HepG2 (cell line): ENCODE data around the gene RBM6. TPM values are rescaled to one million over a fixed set of nuclear protein-coding genes. Genes with fewer than 3 reads are reported as not detected.
A peak's percentile ranks its signal among the peaks of the same experiment; 100 is the strongest.

ENCODE experiments used
- ATAC-seq: fragments of 200-7000 bp; cut with Tn5 transposase; 3 replicates; pipeline ENCODE4 v1.9.1; 2020; ENCODE audit warnings: mild to moderate bottlenecking, moderate library complexity
- BruUV-seq: library from RNA; stranded (reverse); fragments of 400-500 nt; replicated peaks from 2 replicates; lab custom pipeline; 2021; lab: Mats Ljungman, UMichigan
- CTCF ChIA-PET: fragments of 300-600 bp; formaldehyde crosslinking; extraction: SDS; loops from one replicate; lab custom pipeline; 2021; ENCODE audit warnings: low total read pairs, inconsistent platforms, low intra/inter-chr PET ratio; lab: Yijun Ruan, JAX
- POLR2A ChIA-PET: fragments of 350-600 bp; sonication (Branson Sonifier 250); formaldehyde crosslinking; loops from one replicate; lab custom pipeline; 2020; ENCODE audit warnings: antibody characterized with exemption, inconsistent platforms; lab: Yijun Ruan, JAX
- DNase-seq: peaks from one replicate; pipeline ENCODE4 v3.0.0-alpha.2; 2015; ENCODE audit warnings: low spot score
- FAIRE-seq: peaks from 3 replicates; lab custom pipeline; 2011; peaks lifted over from hg19 to GRCh38; lab: Jason Lieb, UNC
- H2AFZ ChIP-seq: one replicate; pipeline ENCODE4 v1.6.1; 2011; ENCODE audit warnings: low read length, inconsistent platforms
- H3K27ac ChIP-seq: fragments of 300-600 bp; 3 replicates; pipeline ENCODE4 v1.8.0; 2011; ENCODE audit warnings: mixed run types, mild to moderate bottlenecking, mixed read lengths, low read length, inconsistent platforms; ENCODE audit not compliant: insufficient read depth; ENCODE audit errors: extremely low read length
- H3K27me3 ChIP-seq, 2 experiments: fragments of 200-600 bp in 1 of 2; 2 replicates in 1 of 2; 3 replicates in 1 of 2; pipeline versions ENCODE4 v1.6.0 to v1.8.0; 2011; ENCODE audit warnings: low read length in 2 of 2, mild to moderate bottlenecking in 2 of 2, moderate library complexity in 2 of 2, inconsistent platforms in 1 of 2; ENCODE audit not compliant: insufficient read depth in 2 of 2, control insufficient read depth in 1 of 2
- H3K36me3 ChIP-seq, 2 experiments: fragments of 200-600 bp in 1 of 2; replicated peaks in 1 of 2; 2 replicates in 1 of 2; 3 replicates in 1 of 2; pipeline versions ENCODE4 v1.5.1 to v1.8.0; 2011; ENCODE audit warnings: low read length in 2 of 2, inconsistent platforms in 1 of 2; ENCODE audit not compliant: insufficient read depth in 2 of 2, control insufficient read depth in 1 of 2
- H3K4me1 ChIP-seq: 2 replicates; pipeline ENCODE4 v1.5.1; 2012; ENCODE audit warnings: low read length, inconsistent platforms; ENCODE audit not compliant: insufficient read depth
- H3K4me2 ChIP-seq: 2 replicates; pipeline ENCODE4 v1.6.0; 2011; ENCODE audit warnings: low read depth, low read length, inconsistent platforms
- H3K4me3 ChIP-seq, 3 experiments: fragments of 200-600 bp in 1 of 3; sonication (generic), shearing (Covaris generic) in 1 of 3; replicated peaks in 1 of 3; 2 replicates each; pipeline ENCODE4 v1.5.1; 2011 to 2016; ENCODE audit warnings: low read length in 3 of 3, inconsistent platforms in 2 of 3, low read depth in 2 of 3, mild to moderate bottlenecking in 2 of 3, control low read depth in 1 of 3, mixed read lengths in 1 of 3; ENCODE audit not compliant: insufficient read depth in 1 of 3
- H3K79me2 ChIP-seq: one replicate; pipeline ENCODE4 v1.6.1; 2011; ENCODE audit warnings: low read length, inconsistent platforms; ENCODE audit not compliant: insufficient read depth
- H3K9ac ChIP-seq: 2 replicates; pipeline ENCODE4 v1.6.0; 2011; ENCODE audit warnings: mild to moderate bottlenecking, low read depth, low read length, inconsistent platforms; ENCODE audit not compliant: insufficient read depth
- H3K9me3 ChIP-seq: 2 replicates; pipeline ENCODE4 v1.5.1; 2012; ENCODE audit warnings: mild to moderate bottlenecking, low read length
- H4K20me1 ChIP-seq: 2 replicates; pipeline ENCODE4 v1.6.0; 2011; ENCODE audit warnings: inconsistent platforms, mild to moderate bottlenecking, low read length, moderate library complexity; ENCODE audit not compliant: insufficient read depth
- CREM ChIP-seq, 2 experiments: sonication (generic) in 1 of 2; formaldehyde crosslinking in 1 of 2; IDR thresholded peaks; 2 replicates each; pipeline versions ENCODE4 v1.4.0 to v1.6.1; 2016 to 2020; ENCODE audit warnings: antibody characterized with exemption in 1 of 2, mild to moderate bottlenecking in 1 of 2, missing genetic modification reagents in 1 of 2
- HNRNPLL ChIP-seq: fragments of 200-400 bp; formaldehyde crosslinking; IDR thresholded peaks from 2 replicates; pipeline ENCODE4 v1.6.1; 2017; ENCODE audit warnings: mild to moderate bottlenecking, low read depth, low read length; ENCODE audit not compliant: poor library complexity, severe bottlenecking
- KAT8 ChIP-seq: IDR thresholded peaks from 2 replicates; pipeline ENCODE4 v1.6.1; 2016; ENCODE audit warnings: missing genetic modification reagents, missing compliant biosample characterization
- PHF8 ChIP-seq: sonication (generic); formaldehyde crosslinking; IDR thresholded peaks from 2 replicates; pipeline ENCODE4 v1.5.0; 2020; ENCODE audit warnings: missing genetic modification reagents
- SAP130 ChIP-seq: IDR thresholded peaks from 2 replicates; pipeline ENCODE4 v1.6.1; 2016; ENCODE audit warnings: low read depth
- SP2 ChIP-seq: sonication (generic); formaldehyde crosslinking; IDR thresholded peaks from 2 replicates; pipeline ENCODE4 v1.5.1; 2020; ENCODE audit warnings: mild to moderate bottlenecking, missing genetic modification reagents
- SPEN ChIP-seq: sonication (generic); formaldehyde crosslinking; IDR thresholded peaks from 2 replicates; pipeline ENCODE4 v1.5.1; 2020; ENCODE audit warnings: low read depth, mild to moderate bottlenecking, missing genetic modification reagents
- ZNF225 ChIP-seq: sonication (generic); formaldehyde crosslinking; IDR thresholded peaks from 2 replicates; pipeline ENCODE4 v1.4.0; 2020; ENCODE audit warnings: mild to moderate bottlenecking, missing genetic modification reagents
- ZNF672 ChIP-seq: sonication (generic); formaldehyde crosslinking; IDR thresholded peaks from 2 replicates; pipeline ENCODE4 v1.8.1; 2022; ENCODE audit warnings: missing genetic modification reagents
- ZNF788 ChIP-seq: sonication (generic); formaldehyde crosslinking; IDR thresholded peaks from 2 replicates; pipeline ENCODE4 v1.5.0; 2020; ENCODE audit warnings: mild to moderate bottlenecking, missing genetic modification reagents, borderline replicate concordance
- WGBS: methylation state at CpG from one replicate; pipeline ENCODE4 v1.1.6; 2017; ENCODE audit warnings: low lambda C conversion rate; 5-methylcytosine and 5-hydroxymethylcytosine counted together
- in situ Hi-C: cut with HindIII; loops from 2 replicates; pipeline ENCODE4 v1.10.0; 2017; ENCODE audit warnings: low pct_unique_long_range_greater_than_20kb; ENCODE audit not compliant: extremely low pct_ligation_motif_present
- intact Hi-C: fragments of 100-400 bp; cut with micrococcal nuclease; formaldehyde crosslinking; loops from one replicate; pipeline ENCODE4 v1.10.0; 2022; ENCODE audit not compliant: unreplicated experiment
- polyA plus RNA-seq, 8 experiments: library from polyadenylated mRNA; depleted of rRNA in 3 of 8; stranded (reverse) in 7 of 8; unstranded in 1 of 8; fragments of >200 nt; fragmentation: Illumina TruSeq in 4 of 8; extraction: Trizol in 4 of 8; gene quantifications; 2 replicates each; pipeline versions ENCODE4 v1.2.1 to v1.2.3, GENCODE V29; 2011 to 2016; ENCODE audit warnings: low read depth in 4 of 8, missing spikeins in 1 of 8, mixed read lengths in 1 of 8; ENCODE audit not compliant: insufficient read depth in 1 of 8
- total RNA-seq, 5 experiments: library from RNA; depleted of rRNA; stranded (reverse); fragments of >200 nt; fragmentation: Illumina TruSeq; extraction: Trizol; gene quantifications; 2 replicates each; pipeline ENCODE4 v1.2.3, GENCODE V29; 2016; ENCODE audit warnings: low read depth in 1 of 5
- TF ChIP-seq, protein P1 (sequence below): IDR thresholded peaks from 2 replicates; pipeline ENCODE4 v1.6.1; 2016; ENCODE audit warnings: mild to moderate bottlenecking
- TF ChIP-seq, protein P2 (sequence below): sonication (generic); formaldehyde crosslinking; IDR thresholded peaks from 2 replicates; pipeline ENCODE4 v1.5.1; 2020; ENCODE audit warnings: mild to moderate bottlenecking, missing genetic modification reagents, moderate library complexity
- TF ChIP-seq, protein P3 (sequence below): sonication (generic); formaldehyde crosslinking; IDR thresholded peaks from 2 replicates; pipeline ENCODE4 v1.4.0; 2020; ENCODE audit warnings: missing genetic modification reagents

Gene RBM6
- total and polyA plus RNA-seq, 2 of the 13 experiments (the other 11 are each of a cell fraction or from before 2014, with no cell fraction given), result 72.7 to 86.1 TPM

DNA sequence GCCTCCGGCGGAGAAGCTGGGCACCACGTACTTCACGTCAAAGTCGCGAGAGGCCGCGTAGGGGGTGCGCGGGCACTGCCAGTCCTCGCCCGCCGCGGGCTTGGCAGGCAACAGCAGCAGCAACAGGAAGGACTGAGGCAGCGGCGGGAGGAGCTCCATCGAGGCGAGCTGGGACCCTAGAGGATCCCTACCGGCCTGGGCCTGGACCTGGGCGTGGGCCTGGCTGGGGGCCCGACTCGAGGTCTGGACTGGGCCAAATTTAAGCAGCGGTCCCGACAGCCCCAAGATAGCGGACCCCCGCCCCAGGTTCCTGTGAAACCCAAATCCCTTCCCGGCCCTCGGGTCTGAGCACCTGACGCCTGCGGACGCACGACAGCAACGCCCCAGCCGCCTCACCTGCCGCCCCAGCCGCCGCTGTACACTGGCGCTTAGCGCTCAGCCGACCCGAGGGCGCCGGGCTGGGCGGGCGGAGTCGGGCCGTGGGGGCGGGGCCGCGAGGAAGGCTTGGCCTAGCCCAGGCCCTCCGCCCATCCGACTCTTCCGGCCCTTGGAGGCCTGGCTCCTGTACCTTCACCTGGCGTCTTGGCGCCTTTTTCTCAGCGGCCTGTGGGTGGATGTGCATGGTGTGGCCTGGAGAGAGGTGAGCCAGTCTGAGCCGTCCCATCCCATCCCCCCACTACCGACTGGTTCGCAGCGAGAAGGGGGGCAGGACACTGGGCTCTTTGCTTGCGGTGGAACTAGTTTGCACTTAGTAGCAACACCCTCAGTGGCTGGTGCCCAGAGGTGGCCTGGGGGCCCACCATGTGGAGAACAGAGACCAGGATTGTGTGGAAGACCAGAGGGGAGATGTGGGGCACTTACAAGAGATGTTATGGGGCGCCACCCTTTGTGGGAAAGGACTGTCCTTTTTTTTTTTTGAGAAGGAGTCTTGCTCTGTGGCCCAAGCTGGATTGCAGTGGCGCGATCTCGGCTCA, 36.2 kb upstream of the RBM6 start, which contains the start of gene MST1R:
Gene MST1R, minus strand, starts transcription at position 423 of the 974 bp plus-strand sequence. Its CDS starts 264 bp downstream, at position 159.
- ChIA-PET POLR2A (no interaction called here), CTCF (no interaction called here)
- Histone ChIP-seq H3K9ac (no peak within 1 kb of the TSS), H2AFZ (no peak within 1 kb of the TSS), H3K9me3 (no peaks in the 10 kb centered on the region), H3K27ac (no peak within 1 kb of the TSS), H3K79me2 (no peaks in the 10 kb centered on the region), H3K4me2 (peak within 1 kb of the TSS; percentile 58), H3K4me1 (peaks cover 39% of the 10 kb centered on the region), H3K36me3 (no peaks in the 10 kb centered on the region), H3K4me3 (peak within 1 kb of the TSS in 2 of 3 experiments; percentile 34 to 51; a peak in 3 of 6 replicates), H4K20me1 (no peaks in the 10 kb centered on the region), H3K27me3 (no peaks in the 10 kb centered on the region)
- ATAC-seq, result peak; percentile 80
- no TSS peak for BruUV-seq
- no peak for FAIRE-seq
- peak; percentile 27 for DNase-seq
- in situ Hi-C loops, result loop anchor here (10.0 kb wide), 1 partner anchor 99 kb away; the partner anchor contains the start of gene INKA1
- intact Hi-C loops, result no loop called here
- WGBS, result 67% methylated on average over 33 of the region's 65 CpGs
- TF ChIP-seq CREM (IDR thresholded peaks at IDR 0.05) (no peak), CREM (CRISPR knock-in tag; IDR thresholded peaks at IDR 0.05) (no peak), ZNF225 (CRISPR knock-in tag) (no peak), SPEN (CRISPR knock-in tag) (no peak; the same call in 1 of the 2 replicates), KAT8 (CRISPR knock-in tag) (0 out of 2 replicates have a peak, but pooled peaks have one; percentile 31), SAP130 (peak; percentile 59; the same call in 1 of the 2 replicates), ZNF672 (CRISPR knock-in tag) (peak; percentile 55; the same call in 1 of the 2 replicates), SP2 (CRISPR knock-in tag) (peak; percentile 27; the same call in 1 of the 2 replicates), PHF8 (CRISPR knock-in tag) (peak; percentile 56; the same call in 1 of the 2 replicates), ZNF788 (peak; percentile 47; the same call in 1 of the 2 replicates), HNRNPLL (peak; percentile 55)
- TF ChIP-seq, protein P1, sequence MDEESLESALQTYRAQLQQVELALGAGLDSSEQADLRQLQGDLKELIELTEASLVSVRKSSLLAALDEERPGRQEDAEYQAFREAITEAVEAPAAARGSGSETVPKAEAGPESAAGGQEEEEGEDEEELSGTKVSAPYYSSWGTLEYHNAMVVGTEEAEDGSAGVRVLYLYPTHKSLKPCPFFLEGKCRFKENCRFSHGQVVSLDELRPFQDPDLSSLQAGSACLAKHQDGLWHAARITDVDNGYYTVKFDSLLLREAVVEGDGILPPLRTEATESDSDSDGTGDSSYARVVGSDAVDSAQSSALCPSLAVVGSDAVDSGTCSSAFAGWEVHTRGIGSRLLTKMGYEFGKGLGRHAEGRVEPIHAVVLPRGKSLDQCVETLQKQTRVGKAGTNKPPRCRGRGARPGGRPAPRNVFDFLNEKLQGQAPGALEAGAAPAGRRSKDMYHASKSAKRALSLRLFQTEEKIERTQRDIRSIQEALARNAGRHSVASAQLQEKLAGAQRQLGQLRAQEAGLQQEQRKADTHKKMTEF (CRISPR knock-in tag), result peak; percentile 21; the same call in 1 of the 2 replicates
- TF ChIP-seq, protein P2, sequence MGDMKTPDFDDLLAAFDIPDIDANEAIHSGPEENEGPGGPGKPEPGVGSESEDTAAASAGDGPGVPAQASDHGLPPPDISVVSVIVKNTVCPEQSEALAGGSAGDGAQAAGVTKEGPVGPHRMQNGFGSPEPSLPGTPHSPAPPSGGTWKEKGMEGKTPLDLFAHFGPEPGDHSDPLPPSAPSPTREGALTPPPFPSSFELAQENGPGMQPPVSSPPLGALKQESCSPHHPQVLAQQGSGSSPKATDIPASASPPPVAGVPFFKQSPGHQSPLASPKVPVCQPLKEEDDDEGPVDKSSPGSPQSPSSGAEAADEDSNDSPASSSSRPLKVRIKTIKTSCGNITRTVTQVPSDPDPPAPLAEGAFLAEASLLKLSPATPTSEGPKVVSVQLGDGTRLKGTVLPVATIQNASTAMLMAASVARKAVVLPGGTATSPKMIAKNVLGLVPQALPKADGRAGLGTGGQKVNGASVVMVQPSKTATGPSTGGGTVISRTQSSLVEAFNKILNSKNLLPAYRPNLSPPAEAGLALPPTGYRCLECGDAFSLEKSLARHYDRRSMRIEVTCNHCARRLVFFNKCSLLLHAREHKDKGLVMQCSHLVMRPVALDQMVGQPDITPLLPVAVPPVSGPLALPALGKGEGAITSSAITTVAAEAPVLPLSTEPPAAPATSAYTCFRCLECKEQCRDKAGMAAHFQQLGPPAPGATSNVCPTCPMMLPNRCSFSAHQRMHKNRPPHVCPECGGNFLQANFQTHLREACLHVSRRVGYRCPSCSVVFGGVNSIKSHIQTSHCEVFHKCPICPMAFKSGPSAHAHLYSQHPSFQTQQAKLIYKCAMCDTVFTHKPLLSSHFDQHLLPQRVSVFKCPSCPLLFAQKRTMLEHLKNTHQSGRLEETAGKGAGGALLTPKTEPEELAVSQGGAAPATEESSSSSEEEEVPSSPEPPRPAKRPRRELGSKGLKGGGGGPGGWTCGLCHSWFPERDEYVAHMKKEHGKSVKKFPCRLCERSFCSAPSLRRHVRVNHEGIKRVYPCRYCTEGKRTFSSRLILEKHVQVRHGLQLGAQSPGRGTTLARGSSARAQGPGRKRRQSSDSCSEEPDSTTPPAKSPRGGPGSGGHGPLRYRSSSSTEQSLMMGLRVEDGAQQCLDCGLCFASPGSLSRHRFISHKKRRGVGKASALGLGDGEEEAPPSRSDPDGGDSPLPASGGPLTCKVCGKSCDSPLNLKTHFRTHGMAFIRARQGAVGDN, result peak; percentile 75
- TF ChIP-seq, protein P3, sequence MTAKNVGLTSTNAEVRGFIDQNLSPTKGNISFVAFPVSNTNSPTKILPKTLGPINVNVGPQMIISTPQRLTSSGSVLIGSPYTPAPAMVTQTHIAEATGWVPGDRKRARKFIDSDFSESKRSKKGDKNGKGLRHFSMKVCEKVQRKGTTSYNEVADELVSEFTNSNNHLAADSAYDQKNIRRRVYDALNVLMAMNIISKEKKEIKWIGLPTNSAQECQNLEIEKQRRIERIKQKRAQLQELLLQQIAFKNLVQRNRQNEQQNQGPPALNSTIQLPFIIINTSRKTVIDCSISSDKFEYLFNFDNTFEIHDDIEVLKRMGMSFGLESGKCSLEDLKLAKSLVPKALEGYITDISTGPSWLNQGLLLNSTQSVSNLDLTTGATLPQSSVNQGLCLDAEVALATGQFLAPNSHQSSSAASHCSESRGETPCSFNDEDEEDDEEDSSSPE, result 0 out of 2 replicates have a peak, but pooled peaks have one; percentile 35
